Thoracic aorta (tissue), 2 donors: Measurements from ENCODE around the gene VAV2. TPM values are rescaled to one million over a fixed set of nuclear protein-coding genes. Genes with fewer than 3 reads are reported as not detected.

Experiments
- ATAC-seq: fragments of 150-250 bp; one replicate; pipeline ENCODE4 v1.8.0; 2017; ENCODE audit warnings: low read depth; ENCODE audit not compliant: insufficient number of reproducible peaks, low FRiP score
- DNase-seq: peaks from one replicate; pipeline ENCODE4 v3.0.0-alpha.2; 2020; ENCODE audit warnings: low spot score
- H3K27ac ChIP-seq, 2 donors: fragments of 200-600 bp; sonication (generic); 1 replicate in 1 of 2; 2 replicates in 1 of 2; pipeline ENCODE4 v1.5.1; 2016; ENCODE audit warnings: mild to moderate bottlenecking in 2 of 2, moderate library complexity in 2 of 2
- H3K27me3 ChIP-seq: fragments of 200-600 bp; sonication (generic); replicated peaks from 2 replicates; pipeline ENCODE4 v1.6.0; 2016; ENCODE audit warnings: mild to moderate bottlenecking; ENCODE audit not compliant: insufficient read depth
- H3K36me3 ChIP-seq: fragments of 200-600 bp; sonication (generic); one replicate; pipeline ENCODE4 v1.5.1; 2016
- H3K4me1 ChIP-seq, 2 donors: fragments of 200-600 bp; sonication (generic); 1 replicate in 1 of 2; 2 replicates in 1 of 2; pipeline versions ENCODE4 v1.5.1 to v1.6.0; 2016; ENCODE audit warnings: low read depth in 2 of 2, mild to moderate bottlenecking in 1 of 2; ENCODE audit not compliant: control insufficient read depth in 1 of 2
- H3K4me3 ChIP-seq: fragments of 200-600 bp; sonication (generic); 2 replicates; pipeline ENCODE4 v1.5.1; 2016; ENCODE audit warnings: mild to moderate bottlenecking
- H3K9me3 ChIP-seq: fragments of 200-600 bp; sonication (generic); 2 replicates; pipeline ENCODE4 v1.5.1; 2016
- total RNA-seq, 2 donors: library from RNA; depleted of rRNA; stranded (reverse); fragments of >200 nt; gene quantifications; one replicate each; pipeline versions ENCODE4 v1.1.0 to v1.2.3, GENCODE V29; 2016
- TF ChIP-seq, protein P1 (sequence below): fragments of 200-600 bp; sonication (generic); IDR thresholded peaks from one replicate; pipeline ENCODE4 v1.5.1; 2019; ENCODE audit warnings: antibody characterized with exemption

VAV2 gene
- total RNA-seq, 2 donors from 2014 or later, result 10.1 to 11.5 TPM

DNA sequence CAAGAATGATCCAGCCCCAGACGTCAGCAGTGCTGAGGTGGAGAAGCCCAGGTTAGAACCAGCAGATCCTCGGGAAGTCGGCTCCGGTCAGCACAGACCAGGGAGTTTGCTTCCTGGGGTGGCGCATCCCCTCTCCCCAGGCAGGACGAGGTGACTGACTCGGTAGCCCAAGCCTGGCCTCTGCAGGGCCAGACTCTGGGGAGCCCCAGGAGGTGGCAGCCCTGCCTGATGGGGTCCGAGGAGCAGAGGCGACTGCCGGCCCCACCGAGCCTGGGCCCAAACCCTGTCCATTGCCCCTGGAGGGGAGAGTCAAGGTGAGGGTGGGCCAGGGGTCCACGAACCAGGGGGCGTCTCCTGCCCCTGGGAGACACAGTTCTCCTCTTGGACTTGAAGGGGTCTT, 201.1 kb downstream of the VAV2 start:
- Histone ChIP-seq H3K27ac (no peak overlapping the region), H3K36me3 (peaks cover 3% of the 10 kb centered on the region)

DNA sequence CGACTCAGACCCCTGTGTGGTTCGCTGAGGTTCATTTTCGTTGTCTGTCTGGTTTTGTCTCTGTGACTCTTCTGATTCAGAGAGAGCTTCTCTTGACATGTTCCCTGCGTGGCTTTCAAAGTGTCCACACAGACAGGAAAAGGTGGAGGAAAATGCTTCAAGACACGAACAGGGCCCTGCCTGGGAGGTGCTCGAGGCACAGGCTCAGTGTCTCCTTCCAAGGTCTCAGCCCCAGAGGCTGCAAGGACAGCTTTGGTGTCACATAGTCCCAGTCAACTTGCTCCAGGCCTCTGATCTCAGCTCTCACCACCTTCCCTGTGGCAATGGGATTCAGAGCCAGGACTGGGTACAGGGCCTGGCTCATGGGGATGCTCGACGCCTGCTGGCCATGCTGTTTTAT, 202.3 kb downstream of the VAV2 start:
- peaks cover 3% of the 10 kb centered on the region for H3K36me3 ChIP-seq
- H3K4me1 ChIP-seq, result peaks cover 0 to 8% of the 10 kb centered on the region in 2 donors
- no peak for DNase-seq
- no peak overlapping the region for H3K27ac ChIP-seq
- H3K9me3 ChIP-seq, result no peaks in the 10 kb centered on the region
- H3K4me3 ChIP-seq, result no peak overlapping the region
- H3K27me3 ChIP-seq, result no peaks in the 10 kb centered on the region
- TF ChIP-seq, protein P1, sequence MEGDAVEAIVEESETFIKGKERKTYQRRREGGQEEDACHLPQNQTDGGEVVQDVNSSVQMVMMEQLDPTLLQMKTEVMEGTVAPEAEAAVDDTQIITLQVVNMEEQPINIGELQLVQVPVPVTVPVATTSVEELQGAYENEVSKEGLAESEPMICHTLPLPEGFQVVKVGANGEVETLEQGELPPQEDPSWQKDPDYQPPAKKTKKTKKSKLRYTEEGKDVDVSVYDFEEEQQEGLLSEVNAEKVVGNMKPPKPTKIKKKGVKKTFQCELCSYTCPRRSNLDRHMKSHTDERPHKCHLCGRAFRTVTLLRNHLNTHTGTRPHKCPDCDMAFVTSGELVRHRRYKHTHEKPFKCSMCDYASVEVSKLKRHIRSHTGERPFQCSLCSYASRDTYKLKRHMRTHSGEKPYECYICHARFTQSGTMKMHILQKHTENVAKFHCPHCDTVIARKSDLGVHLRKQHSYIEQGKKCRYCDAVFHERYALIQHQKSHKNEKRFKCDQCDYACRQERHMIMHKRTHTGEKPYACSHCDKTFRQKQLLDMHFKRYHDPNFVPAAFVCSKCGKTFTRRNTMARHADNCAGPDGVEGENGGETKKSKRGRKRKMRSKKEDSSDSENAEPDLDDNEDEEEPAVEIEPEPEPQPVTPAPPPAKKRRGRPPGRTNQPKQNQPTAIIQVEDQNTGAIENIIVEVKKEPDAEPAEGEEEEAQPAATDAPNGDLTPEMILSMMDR, result no peak
- no peak for ATAC-seq

More for the DNA sequence above, 201.1 kb downstream of the VAV2 start:
- Histone ChIP-seq H3K4me3 (no peak overlapping the region), H3K27me3 (no peaks in the 10 kb centered on the region), H3K9me3 (no peaks in the 10 kb centered on the region), H3K4me1 (peaks cover 0 to 8% of the 10 kb centered on the region in 2 donors)
- no peak for ATAC-seq
- DNase-seq, result no peak
- TF ChIP-seq, protein P1, result no peak

DNA sequence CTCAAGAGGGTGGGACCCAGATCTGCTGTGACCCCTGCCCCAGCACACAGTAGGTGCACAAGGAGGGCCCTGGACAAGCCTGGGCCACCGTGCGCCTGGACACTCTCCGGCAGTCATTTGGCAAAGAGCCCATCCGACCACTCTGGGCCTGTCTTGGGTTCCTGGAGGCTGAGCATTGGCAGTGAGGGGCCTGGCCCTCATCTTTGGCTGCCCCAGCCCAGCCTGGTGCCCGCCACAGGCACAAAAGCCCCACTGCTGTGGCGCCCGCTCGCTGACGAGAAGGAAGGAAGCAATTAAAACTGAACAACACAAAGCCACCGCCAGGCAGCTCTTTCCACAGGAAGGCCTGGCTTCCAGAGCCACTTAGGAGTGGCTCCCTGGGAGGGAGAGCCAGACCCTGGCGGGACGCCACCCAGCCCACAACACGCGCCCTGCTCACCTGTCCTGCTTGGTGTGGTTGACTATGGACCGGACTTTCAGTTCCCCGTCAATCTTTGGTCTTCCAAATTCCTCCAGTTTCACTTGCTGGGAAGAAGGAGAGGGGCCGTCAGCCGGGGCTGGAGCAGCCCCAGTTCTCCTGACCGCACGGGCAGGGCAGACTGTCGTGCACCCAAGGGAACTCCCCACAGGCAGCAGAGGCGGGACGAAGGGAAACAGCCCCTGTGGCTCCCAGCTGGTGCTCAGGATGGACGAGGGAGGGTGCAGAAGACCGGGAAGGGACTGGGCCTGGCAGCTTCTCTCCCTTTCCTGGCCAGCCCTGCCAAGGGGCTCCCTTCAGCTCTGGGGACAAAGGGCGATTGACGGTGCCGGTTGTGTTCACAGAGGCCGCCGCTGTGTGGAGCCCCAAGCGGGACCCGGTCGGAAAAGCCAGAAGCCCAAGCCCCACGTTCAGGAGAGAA, 203.1 kb downstream of the VAV2 start:
- TF ChIP-seq, protein P1, result no peak
- Histone ChIP-seq H3K36me3 (no peaks in the 10 kb centered on the region), H3K9me3 (no peaks in the 10 kb centered on the region), H3K4me1 (peaks cover 0 to 8% of the 10 kb centered on the region in 2 donors), H3K4me3 (no peak overlapping the region), H3K27me3 (no peaks in the 10 kb centered on the region), H3K27ac (no peak overlapping the region)
- DNase-seq, result no peak
- no peak for ATAC-seq

DNA sequence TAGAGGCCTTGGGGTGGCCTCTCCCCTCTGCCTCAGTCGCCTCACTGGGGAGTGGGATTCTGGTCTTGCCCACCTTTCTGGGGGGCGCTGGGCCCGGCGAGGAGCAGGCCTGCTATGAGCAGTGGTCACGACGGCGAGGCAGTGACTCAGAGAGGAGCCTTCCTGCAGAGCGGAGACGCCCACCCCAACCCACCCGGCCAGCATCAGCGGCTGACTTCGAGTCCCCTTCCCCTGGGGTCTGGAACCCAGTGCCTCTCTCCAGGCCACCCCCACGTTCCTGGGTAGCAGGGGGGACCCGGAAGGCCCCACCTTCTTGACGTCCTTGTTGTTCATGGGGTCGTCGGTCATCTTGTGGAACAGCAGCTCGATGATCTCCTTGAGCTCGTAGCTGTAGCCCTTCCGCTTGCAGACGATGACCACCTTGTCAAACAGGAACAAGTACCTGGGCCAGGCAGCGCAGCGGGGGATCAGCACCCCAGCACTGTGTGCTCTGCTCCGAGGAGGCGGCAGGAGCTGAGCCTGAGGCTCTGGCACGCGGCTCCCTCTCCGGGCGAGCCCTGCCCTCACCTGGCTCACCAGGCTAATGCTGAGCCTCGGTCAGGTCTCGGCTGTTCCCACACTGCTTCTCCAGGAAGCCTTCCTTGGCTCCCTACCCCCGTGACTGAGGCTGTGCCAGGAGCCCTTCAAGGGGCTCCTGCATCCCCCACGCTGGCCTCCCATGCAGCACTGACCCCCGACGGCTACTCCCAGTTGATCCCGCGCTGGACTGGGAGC, 203.9 kb downstream of the VAV2 start:
- Histone ChIP-seq H3K4me3 (no peak overlapping the region), H3K36me3 (no peaks in the 10 kb centered on the region), H3K27ac (no peak overlapping the region), H3K4me1 (peaks cover 0 to 5% of the 10 kb centered on the region in 2 donors), H3K9me3 (no peaks in the 10 kb centered on the region), H3K27me3 (no peaks in the 10 kb centered on the region)
- TF ChIP-seq, protein P1, result no peak
- ATAC-seq (no peak), DNase-seq (no peak)

DNA sequence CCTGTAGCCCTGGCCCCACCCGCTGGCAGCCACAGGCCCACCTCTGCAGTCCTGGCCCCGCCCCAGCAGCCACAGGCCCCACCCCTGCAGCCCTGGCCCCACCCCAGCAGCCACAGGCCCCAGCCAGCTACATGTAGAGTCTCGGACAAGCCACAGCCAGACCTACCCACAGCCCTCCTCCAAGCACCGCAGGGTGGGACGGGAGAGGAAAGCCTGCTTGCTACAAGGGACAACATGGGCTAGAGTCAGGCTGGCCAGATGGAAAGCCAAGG, 204.4 kb downstream of the VAV2 start:
- no peak overlapping the region for H3K27ac ChIP-seq
- no peak for DNase-seq
- peaks cover 0 to under 1% of the 10 kb centered on the region in 2 donors for H3K4me1 ChIP-seq
- no peaks in the 10 kb centered on the region for H3K27me3 ChIP-seq
- H3K4me3 ChIP-seq, result no peak overlapping the region
- TF ChIP-seq, protein P1, result no peak
- H3K36me3 ChIP-seq, result no peaks in the 10 kb centered on the region
- no peaks in the 10 kb centered on the region for H3K9me3 ChIP-seq
- ATAC-seq, result no peak
